ENCODE data around the gene METTL16.

The METTL16 gene

DNA sequence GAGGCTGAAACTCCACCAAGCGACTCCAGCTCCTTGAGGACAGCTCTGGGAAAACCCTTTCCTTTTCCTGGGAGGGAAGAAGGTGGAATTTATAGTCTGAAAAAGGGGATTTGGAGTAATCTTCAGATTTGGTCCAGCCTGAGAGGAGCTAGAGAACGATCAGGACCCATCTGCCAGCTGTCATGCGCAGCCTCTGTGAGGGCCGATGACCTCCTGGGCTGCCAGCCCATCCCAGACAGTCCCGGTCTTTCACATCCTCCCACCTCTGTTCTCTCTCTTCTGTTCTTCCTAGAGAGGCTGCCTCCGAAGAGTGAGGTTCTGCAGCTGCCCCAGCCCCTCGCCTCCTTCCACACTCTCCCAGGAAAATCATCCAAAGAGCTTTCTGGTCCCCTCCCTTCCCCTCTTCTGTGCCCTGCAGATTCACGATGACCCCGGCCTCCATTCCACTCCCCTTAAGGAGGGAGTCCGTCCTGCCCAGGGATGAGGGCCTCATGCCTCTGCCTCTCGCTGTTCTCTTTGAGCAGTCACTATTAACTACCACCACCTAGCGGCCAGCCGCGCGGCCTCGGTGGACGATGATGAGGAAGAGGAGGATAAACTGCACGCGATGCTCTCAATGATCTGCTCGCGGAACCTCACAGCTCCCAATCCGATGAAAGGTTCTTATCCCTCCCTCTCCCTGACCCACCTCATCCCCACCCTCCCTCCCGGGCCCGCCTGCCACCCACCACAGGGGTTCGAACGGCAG is 144.8 kb downstream of the METTL16 start:
- no peak overlapping the region for H3K27ac ChIP-seq (ENCODE audit: low read length)
- no peak for ATAC-seq (ENCODE audit: insufficient read depth, low read depth)
- H3K9ac ChIP-seq (ENCODE audit: low read depth, low read length) = no peak overlapping the region
- H3K27me3 ChIP-seq (ENCODE audit: insufficient read depth, low read length, poor library complexity) = no peaks in the 10 kb centered on the region
- no peak overlapping the region for H2AFZ ChIP-seq (ENCODE audit: low read depth, low read length)
- H3K9me3 ChIP-seq (ENCODE audit: insufficient read depth, low read length, severe bottlenecking) = no peaks in the 10 kb centered on the region
- TF ChIP-seq CTCF (IDR thresholded peaks at IDR 0.05; ENCODE audit: borderline replicate concordance, extremely low read depth, low read length, poor library complexity, severe bottlenecking) (no peak), EZH2 (IDR thresholded peaks at IDR 0.05; ENCODE audit: borderline replicate concordance, low read depth, low read length, severe bottlenecking) (no peak)
- no peak overlapping the region for H3K4me3 ChIP-seq (ENCODE audit: low read depth in 1 of 2, low read length in 2 of 2)
- no peak overlapping the region for H3K4me2 ChIP-seq (ENCODE audit: insufficient read depth, low read length)
- no peak for DNase-seq
- peaks cover 64% of the 10 kb centered on the region for H3K36me3 ChIP-seq (ENCODE audit: insufficient read depth, low read length)
- no peaks in the 10 kb centered on the region for H3K79me2 ChIP-seq (ENCODE audit: insufficient read depth, low read length)
- no peaks in the 10 kb centered on the region for H3K4me1 ChIP-seq (ENCODE audit: insufficient read depth, low read length)
- H4K20me1 ChIP-seq (ENCODE audit: insufficient read depth, low read length) = peaks cover 8% of the 10 kb centered on the region; the same call in 1 of the 2 replicates

Measured in DND-41 (cell line).